Measurements from ENCODE around the gene TMEM132C.

DNA sequence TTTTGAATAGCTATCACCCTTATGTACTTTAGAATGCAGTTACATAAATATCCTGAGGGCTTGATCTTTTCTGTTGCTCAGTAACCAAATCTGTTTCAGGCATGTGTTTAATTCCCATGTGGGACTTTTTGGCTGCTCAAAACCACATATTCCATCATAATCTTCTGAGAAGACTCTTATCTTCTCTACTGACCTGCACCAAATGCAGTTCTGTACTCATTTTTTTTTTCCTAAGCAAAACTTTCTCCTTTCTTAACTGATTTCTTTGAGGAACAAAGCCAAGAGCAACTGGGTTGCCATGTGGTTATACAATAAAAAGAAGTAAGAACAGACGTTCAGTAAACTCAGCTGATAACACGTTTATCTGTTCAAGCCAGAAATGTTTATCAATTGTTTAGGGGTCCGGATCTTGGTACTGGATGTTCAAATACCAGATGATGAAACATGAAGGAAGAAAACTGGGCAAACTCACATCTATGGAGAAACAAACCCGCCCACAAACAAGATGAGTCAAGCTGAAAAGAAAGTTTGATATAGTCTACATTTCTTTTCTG, 50.1 kb downstream of the TMEM132C start:
- TF ChIP-seq REST (IDR thresholded peaks at IDR 0.05; ENCODE audit: insufficient replicate concordance, low read depth) (no peak), CTCF (IDR thresholded peaks at IDR 0.05; ENCODE audit: insufficient read depth, low read length) (no peak), GABPA (IDR thresholded peaks at IDR 0.05; ENCODE audit: low read depth) (no peak), POLR2AphosphoS5 (IDR thresholded peaks at IDR 0.05; ENCODE audit: low read depth) (no peak)

Measured in HL-60 (cell line).